Fibroblast of the aortic adventitia (primary cell): ENCODE data around the gene FOXF1. TPM values are rescaled to one million over a fixed set of nuclear protein-coding genes. Genes with fewer than 3 reads are reported as not detected.

ENCODE experiments used
- DNase-seq: peaks from one replicate; pipeline ENCODE4 v3.0.0-alpha.2; 2010; ENCODE audit warnings: low read depth
- H3K4me3 ChIP-seq: 2 replicates; pipeline ENCODE4 v1.5.1; 2011; ENCODE audit warnings: low read depth, mild to moderate bottlenecking, control low read depth, low read length, moderate library complexity
- total RNA-seq: library from RNA; depleted of rRNA; stranded (reverse); fragments of >200 nt; gene quantifications from 2 replicates; pipeline ENCODE4 v1.2.3, GENCODE V29; 2012; ENCODE audit warnings: low replicate concordance
- TF ChIP-seq, protein P1 (sequence below): IDR thresholded peaks from 2 replicates; pipeline ENCODE4 v1.5.1; 2011; ENCODE audit warnings: mild to moderate bottlenecking, low read length, control low read depth, inconsistent platforms; ENCODE audit not compliant: insufficient read depth

FOXF1 gene
- total RNA-seq, 1 donor, result 3.0 TPM

DNA sequence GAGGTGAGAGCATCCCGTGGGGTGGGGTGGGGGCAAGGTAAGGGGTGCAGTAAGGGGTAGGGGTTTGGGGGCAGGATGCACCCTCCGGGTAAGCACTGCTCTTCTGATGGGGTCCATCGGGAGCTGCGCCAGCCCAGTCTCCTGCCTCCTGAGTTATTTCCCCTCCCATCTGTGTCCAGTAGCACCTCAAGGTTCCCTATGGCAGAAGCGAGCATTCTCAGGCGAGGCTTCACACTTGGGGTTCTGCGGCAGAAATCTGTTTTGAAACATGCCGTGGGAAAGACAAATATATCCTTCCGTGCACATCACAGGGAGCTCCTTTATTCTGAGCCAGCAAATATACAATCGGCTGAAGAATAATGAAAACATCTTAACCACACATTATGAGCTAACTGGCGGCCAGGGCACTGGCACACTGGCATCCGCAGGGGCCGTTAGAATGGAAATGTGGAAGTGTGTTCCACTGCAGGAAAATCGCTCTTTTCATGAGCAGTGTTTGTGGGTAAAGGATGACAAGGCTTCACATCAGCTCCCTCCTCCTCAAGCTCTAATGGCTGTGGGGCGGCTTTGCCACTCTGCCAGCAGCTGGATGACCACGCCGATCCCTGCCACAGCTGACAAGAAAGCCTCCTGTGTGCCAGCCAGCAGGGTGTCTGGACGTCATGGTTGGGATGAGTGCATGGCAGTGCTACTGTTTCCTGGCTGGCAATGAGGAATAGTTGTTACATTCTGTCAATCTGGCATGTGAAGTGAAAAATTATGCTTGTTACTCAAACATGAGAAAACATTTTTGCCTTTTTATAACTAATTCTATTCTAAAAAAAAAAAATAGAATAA is 24.7 kb downstream of the FOXF1 start:
- TF ChIP-seq, protein P1, sequence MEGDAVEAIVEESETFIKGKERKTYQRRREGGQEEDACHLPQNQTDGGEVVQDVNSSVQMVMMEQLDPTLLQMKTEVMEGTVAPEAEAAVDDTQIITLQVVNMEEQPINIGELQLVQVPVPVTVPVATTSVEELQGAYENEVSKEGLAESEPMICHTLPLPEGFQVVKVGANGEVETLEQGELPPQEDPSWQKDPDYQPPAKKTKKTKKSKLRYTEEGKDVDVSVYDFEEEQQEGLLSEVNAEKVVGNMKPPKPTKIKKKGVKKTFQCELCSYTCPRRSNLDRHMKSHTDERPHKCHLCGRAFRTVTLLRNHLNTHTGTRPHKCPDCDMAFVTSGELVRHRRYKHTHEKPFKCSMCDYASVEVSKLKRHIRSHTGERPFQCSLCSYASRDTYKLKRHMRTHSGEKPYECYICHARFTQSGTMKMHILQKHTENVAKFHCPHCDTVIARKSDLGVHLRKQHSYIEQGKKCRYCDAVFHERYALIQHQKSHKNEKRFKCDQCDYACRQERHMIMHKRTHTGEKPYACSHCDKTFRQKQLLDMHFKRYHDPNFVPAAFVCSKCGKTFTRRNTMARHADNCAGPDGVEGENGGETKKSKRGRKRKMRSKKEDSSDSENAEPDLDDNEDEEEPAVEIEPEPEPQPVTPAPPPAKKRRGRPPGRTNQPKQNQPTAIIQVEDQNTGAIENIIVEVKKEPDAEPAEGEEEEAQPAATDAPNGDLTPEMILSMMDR, result no peak
- H3K4me3 ChIP-seq, result no peak overlapping the region
- no peak for DNase-seq

DNA sequence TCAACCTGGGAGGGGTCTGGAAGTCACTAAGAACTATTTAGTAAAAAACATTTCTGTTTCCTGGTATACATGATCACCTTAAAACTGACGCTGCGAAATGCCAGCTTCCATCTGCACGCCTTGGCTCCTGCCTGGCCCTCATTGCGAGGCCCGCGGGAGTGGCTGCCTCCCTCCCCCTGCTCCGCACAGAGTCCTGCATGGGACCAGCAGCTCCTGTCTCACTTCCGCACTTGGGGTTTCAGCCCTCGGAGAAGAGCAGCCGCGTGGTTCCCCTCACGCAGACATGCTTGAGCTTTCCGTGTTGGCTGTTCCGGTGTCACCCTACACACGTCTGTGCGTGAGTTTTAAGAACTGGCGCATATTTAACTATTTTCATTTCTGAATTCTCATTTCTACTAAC is 26.3 kb downstream of the FOXF1 start:
- TF ChIP-seq, protein P1, result no peak
- no peak for DNase-seq
- H3K4me3 ChIP-seq, result no peak overlapping the region

DNA sequence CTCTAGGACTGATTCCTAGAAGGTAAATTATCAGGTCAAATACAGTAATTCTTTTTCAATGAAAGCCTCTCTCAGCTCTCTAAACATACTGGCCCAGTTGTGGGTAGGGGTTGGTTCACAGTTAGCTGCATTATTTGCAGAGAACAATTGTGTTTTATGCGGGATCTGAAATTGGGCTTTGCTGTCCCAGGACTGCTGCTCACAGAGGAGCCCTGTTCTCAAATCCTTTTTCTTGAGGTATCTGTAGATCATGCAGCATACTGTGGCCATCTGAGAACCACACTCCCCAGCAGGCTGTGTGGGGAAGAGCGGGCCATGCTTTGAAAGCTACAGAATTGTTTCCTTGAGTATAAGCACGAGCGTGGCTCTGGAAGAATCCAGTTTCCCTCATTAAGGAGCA is 27.2 kb downstream of the FOXF1 start:
- TF ChIP-seq, protein P1, result no peak
- no peak for DNase-seq

DNA sequence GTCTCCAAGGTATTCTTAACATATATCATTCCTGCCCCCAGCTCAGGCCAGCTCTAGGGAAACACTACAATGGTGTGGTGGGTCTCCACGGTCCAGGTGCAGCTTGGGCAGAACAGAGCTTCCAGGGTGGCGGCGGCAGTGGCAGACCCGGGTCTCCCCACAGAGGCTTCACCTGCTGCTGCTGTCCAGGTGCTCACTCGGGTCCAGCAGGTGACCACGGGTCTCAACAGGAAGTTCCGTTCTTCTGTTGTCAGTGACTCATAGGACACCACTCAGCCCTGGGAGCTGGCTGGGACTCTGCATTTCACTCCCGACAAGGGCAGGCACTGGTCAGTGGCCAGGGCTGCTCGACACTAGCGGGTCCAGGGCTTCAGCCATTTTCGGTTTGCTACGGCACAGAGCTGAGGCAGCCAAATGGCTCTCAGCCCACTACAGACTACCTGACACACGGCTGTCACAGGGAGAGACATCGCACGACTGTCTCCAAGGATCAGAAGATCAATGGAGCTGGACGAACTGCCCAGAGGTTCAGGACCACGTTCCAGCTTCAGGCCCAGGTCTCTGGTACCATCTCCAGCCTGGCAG is 28.0 kb downstream of the FOXF1 start:
- no peak overlapping the region for H3K4me3 ChIP-seq
- TF ChIP-seq, protein P1, result no peak
- DNase-seq, result no peak

More for the DNA sequence above, 27.2 kb downstream of the FOXF1 start:
- no peak overlapping the region for H3K4me3 ChIP-seq

DNA sequence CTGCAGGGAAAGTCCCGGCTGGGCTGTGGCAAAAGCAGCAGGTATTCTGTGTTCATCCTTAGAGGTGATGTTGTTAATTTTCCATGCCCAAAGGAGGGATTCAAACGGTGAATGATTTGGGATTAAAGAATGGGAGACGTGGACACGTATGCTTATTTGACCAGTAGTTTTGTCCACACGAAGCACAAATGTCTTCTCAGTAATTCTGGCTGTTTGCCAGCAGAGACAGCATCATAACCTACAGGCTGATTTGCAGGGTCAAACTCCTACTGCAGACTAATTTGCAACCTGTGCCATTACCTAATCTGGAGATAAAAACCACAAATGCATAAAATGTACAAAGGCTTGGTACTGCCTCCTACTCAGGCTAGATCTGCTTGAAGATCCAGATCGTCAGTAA is 30.6 kb downstream of the FOXF1 start:
- no peak for DNase-seq
- TF ChIP-seq, protein P1, result no peak
- no peak overlapping the region for H3K4me3 ChIP-seq

DNA sequence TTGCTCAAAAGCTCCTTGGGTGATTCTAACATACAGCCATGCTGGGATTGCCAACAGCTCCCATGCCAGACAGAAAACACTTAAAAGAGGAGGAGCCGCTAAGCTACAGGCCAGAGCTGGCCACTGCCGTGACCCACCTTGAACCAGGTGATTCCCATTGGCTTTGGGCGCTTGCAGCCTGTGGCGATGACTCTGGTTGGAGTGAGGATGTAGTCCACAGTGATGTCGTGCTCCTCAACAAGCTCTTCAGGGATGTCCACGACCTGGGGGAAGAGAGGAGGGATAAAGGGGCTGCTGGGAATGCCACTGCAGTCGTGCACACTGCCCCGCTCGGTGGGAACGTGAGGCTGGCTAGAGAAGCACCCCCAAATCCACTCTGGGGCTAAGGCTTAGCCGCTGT is 31.2 kb downstream of the FOXF1 start:
- TF ChIP-seq, protein P1, result no peak
- no peak overlapping the region for H3K4me3 ChIP-seq
- DNase-seq, result no peak
